Endothelial cell (in vitro differentiated cells): Measurements from ENCODE around the gene IRGC. TPM values are rescaled to one million over a fixed set of nuclear protein-coding genes. Genes with fewer than 3 reads are reported as not detected.

Source experiments
- DNase-seq: peaks from one replicate; pipeline ENCODE4 v3.0.0; 2021; ENCODE audit warnings: low spot score
- H3K27ac Mint-ChIP-seq: one replicate; pipeline ENCODE4 v1.8.0; 2021; ENCODE audit warnings: mixed read lengths, inconsistent platforms; ENCODE audit not compliant: unreplicated experiment
- H3K27me3 Mint-ChIP-seq: one replicate; pipeline ENCODE4 v1.8.0; 2021; ENCODE audit warnings: mild to moderate bottlenecking, moderate library complexity, mixed read lengths, inconsistent platforms; ENCODE audit not compliant: unreplicated experiment
- H3K36me3 Mint-ChIP-seq: one replicate; pipeline ENCODE4 v1.8.0; 2021; ENCODE audit warnings: mild to moderate bottlenecking, low read depth, mixed read lengths, inconsistent platforms; ENCODE audit not compliant: unreplicated experiment
- H3K4me1 Mint-ChIP-seq: one replicate; pipeline ENCODE4 v1.8.0; 2021; ENCODE audit warnings: mild to moderate bottlenecking, mixed read lengths, inconsistent platforms; ENCODE audit not compliant: unreplicated experiment
- H3K4me3 Mint-ChIP-seq: one replicate; pipeline ENCODE4 v1.8.0; 2021; ENCODE audit warnings: mild to moderate bottlenecking, mixed read lengths, inconsistent platforms; ENCODE audit not compliant: unreplicated experiment
- H3K9me3 Mint-ChIP-seq: one replicate; pipeline ENCODE4 v1.8.0; 2021; ENCODE audit warnings: mixed read lengths, inconsistent platforms; ENCODE audit not compliant: unreplicated experiment
- CTCF ChIP-seq: fragments of 200-600 bp; sonication (generic); IDR thresholded peaks from one replicate; pipeline ENCODE4 v1.5.0; 2021; ENCODE audit warnings: antibody characterized with exemption; ENCODE audit not compliant: unreplicated experiment
- total RNA-seq: library from RNA; stranded (reverse); fragmentation: NEBNext Ultra II Directional; extraction: Animal tissue kit (Norgen Biotek cat#: 25700); gene quantifications from one replicate; pipeline ENCODE4 v1.2.1, GENCODE V29; 2021; ENCODE audit not compliant: unreplicated experiment

The IRGC gene
- total RNA-seq, 1 donor from 2014 or later: not detected

GRCh38 chr19:43713208-43713607, 2.7 kb upstream of the IRGC start:
- DNase-seq: no peak
- no peaks in the 10 kb centered on the region for H3K9me3 Mint-ChIP-seq
- no peak overlapping the region for H3K4me3 Mint-ChIP-seq
- peaks cover 8% of the 10 kb centered on the region for H3K27me3 Mint-ChIP-seq
- TF ChIP-seq CTCF: no peak
- H3K36me3 Mint-ChIP-seq: peaks cover 4% of the 10 kb centered on the region
- no peaks in the 10 kb centered on the region for H3K4me1 Mint-ChIP-seq
- no peak overlapping the region for H3K27ac Mint-ChIP-seq

- no peak for DNase-seq
- Mint-ChIP-seq H3K27me3 (peaks cover 5% of the 10 kb centered on the region), H3K27ac (no peak overlapping the region), H3K9me3 (no peaks in the 10 kb centered on the region), H3K4me3 (no peak overlapping the region), H3K4me1 (no peaks in the 10 kb centered on the region), H3K36me3 (peaks cover 4% of the 10 kb centered on the region)
- TF ChIP-seq CTCF: no peak
These were observed 2.9 kb downstream of the IRGC start for GRCh38 chr19:43718627-43719377.

- DNase-seq: no peak
- H3K27me3 Mint-ChIP-seq: peaks cover 5% of the 10 kb centered on the region
- no peak overlapping the region for H3K4me3 Mint-ChIP-seq
- TF ChIP-seq CTCF: no peak
- H3K4me1 Mint-ChIP-seq: no peaks in the 10 kb centered on the region
- H3K9me3 Mint-ChIP-seq: no peaks in the 10 kb centered on the region
- no peak overlapping the region for H3K27ac Mint-ChIP-seq
- peaks cover 4% of the 10 kb centered on the region for H3K36me3 Mint-ChIP-seq
These were observed 3.5 kb downstream of the IRGC start for GRCh38 chr19:43719378-43719868.

GRCh38 chr19:43719918-43720317, 4.0 kb downstream of the IRGC start:
- no peaks in the 10 kb centered on the region for H3K4me1 Mint-ChIP-seq
- no peak for TF ChIP-seq CTCF
- no peak for DNase-seq
- peaks cover 2% of the 10 kb centered on the region for H3K27me3 Mint-ChIP-seq
- H3K9me3 Mint-ChIP-seq: no peaks in the 10 kb centered on the region
- H3K4me3 Mint-ChIP-seq: no peak overlapping the region
- peaks cover 4% of the 10 kb centered on the region for H3K36me3 Mint-ChIP-seq
- no peak overlapping the region for H3K27ac Mint-ChIP-seq

- no peak overlapping the region for H3K27ac Mint-ChIP-seq
- no peaks in the 10 kb centered on the region for H3K36me3 Mint-ChIP-seq
- peaks cover 2% of the 10 kb centered on the region for H3K27me3 Mint-ChIP-seq
- H3K4me1 Mint-ChIP-seq: no peaks in the 10 kb centered on the region
- H3K4me3 Mint-ChIP-seq: no peak overlapping the region
- no peak for DNase-seq
- TF ChIP-seq CTCF: no peak
- H3K9me3 Mint-ChIP-seq: no peaks in the 10 kb centered on the region
These were observed 5.1 kb downstream of the IRGC start for GRCh38 chr19:43720936-43721335.
